ENCODE data around the gene MMP11.

- no peak for TF ChIP-seq CTCF (IDR thresholded peaks at IDR 0.05)
- no peak for TF ChIP-seq POLR2AphosphoS5 (IDR thresholded peaks at IDR 0.05)
- TF ChIP-seq POLR2A (IDR thresholded peaks at IDR 0.05): no peak
These were observed 9.0 kb downstream of the MMP11 start for GRCh38 chr22:23781511-23782183.
